MM.1S (cell line): ENCODE measurements around the gene NCK1.

ENCODE experiments used
- EZH2 ChIP-seq: fragments of 300-600 bp; sonication (generic); optimal IDR thresholded peaks from 2 replicates; pipeline ENCODE3; 2017; ENCODE audit warnings: low read depth, mild to moderate bottlenecking, antibody characterized with exemption, low read length, mixed read lengths
- TF ChIP-seq, protein P1 (sequence below): fragments of 300-600 bp; sonication (generic); IDR thresholded peaks from 2 replicates; pipeline ENCODE4 v1.5.1; 2016; ENCODE audit warnings: antibody characterized with exemption, low read length, mixed read lengths

DNA sequence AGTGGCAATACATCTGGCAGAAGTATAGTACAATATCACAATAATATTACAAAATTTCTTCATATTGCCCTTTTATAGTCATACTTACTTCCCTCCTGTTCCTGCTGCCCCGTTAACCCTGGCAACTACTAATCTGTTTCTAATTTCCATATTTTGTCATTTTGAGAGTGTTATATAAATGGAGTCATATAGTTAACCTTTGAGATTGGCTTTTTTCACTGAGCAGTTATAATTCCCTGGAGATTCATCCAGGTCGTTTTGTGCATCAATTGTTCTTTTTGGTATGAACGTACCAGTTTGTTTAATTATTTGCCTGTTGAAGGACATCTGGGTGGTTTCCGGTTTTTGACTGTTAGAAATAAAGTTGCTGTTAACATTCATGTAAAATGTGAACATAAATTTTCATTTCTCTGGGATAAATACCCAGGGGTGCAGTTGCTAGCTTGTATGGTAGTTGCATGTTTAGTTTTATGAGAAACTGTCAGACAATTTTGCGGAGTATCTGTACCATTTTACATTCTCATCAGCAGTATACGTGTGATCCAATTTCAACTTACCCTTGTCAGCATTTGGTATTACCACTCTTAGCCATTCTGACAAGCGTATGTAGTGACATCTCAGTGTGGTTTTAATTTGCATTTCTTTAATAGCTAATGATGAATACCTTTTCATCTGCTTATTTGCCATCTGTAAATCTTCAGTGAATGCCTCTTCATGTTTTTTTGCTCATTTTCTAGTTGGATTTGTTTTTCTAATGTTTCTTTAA is 63.6 kb downstream of the NCK1 start:
- TF ChIP-seq, protein P1, sequence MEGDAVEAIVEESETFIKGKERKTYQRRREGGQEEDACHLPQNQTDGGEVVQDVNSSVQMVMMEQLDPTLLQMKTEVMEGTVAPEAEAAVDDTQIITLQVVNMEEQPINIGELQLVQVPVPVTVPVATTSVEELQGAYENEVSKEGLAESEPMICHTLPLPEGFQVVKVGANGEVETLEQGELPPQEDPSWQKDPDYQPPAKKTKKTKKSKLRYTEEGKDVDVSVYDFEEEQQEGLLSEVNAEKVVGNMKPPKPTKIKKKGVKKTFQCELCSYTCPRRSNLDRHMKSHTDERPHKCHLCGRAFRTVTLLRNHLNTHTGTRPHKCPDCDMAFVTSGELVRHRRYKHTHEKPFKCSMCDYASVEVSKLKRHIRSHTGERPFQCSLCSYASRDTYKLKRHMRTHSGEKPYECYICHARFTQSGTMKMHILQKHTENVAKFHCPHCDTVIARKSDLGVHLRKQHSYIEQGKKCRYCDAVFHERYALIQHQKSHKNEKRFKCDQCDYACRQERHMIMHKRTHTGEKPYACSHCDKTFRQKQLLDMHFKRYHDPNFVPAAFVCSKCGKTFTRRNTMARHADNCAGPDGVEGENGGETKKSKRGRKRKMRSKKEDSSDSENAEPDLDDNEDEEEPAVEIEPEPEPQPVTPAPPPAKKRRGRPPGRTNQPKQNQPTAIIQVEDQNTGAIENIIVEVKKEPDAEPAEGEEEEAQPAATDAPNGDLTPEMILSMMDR = no peak
- TF ChIP-seq EZH2 = no peak
